ENCODE data around the gene MAP1A. TPM values are rescaled to one million over a fixed set of nuclear protein-coding genes. Genes with fewer than 3 reads are reported as not detected.

The MAP1A gene
- total RNA-seq, 1 donor from 2014 or later: 15.0 TPM

Other genes with a start within 250 kb of the MAP1A start
- not detected in 2 replicates for gene TGM7, start 215.4 kb upstream of the MAP1A start, total RNA-seq
- 10.5 and 10.6 TPM in 2 replicates for gene LCMT2, start 187.0 kb upstream of the MAP1A start, total RNA-seq
- 32.6 and 34.6 TPM in 2 replicates for gene ZSCAN29, start 146.6 kb upstream of the MAP1A start, total RNA-seq
- gene TUBGCP4, start 146.5 kb upstream of the MAP1A start, total RNA-seq: 26.9 and 34.2 TPM in 2 replicates
- gene TP53BP1, start 24.5 kb upstream of the MAP1A start, total RNA-seq: 32.0 and 35.5 TPM in 2 replicates
- 45.8 and 50.2 TPM in 2 replicates for gene PPIP5K1, start 72.6 kb downstream of the MAP1A start, total RNA-seq
- gene CKMT1B, start 76.4 kb downstream of the MAP1A start, total RNA-seq: 0.20 and 0.32 TPM in 2 replicates
- gene STRC, start 101.2 kb downstream of the MAP1A start, total RNA-seq: 0.44 and 0.46 TPM in 2 replicates
- gene CATSPER2, start 131.2 kb downstream of the MAP1A start, total RNA-seq: 7.6 and 9.8 TPM in 2 replicates
- gene CKMT1A, start 176.3 kb downstream of the MAP1A start, total RNA-seq: not detected in 2 replicates
- gene PDIA3, start 228.8 kb downstream of the MAP1A start, total RNA-seq: 386 and 411 TPM in 2 replicates

All from T-helper 1 cell treated with Interleukin-12 subunit alpha and Interleukin-12 subunit beta and Interleukin-4 antibody, amounts not matched to agents 30 ng/mL and 1 ng/mL, for 36 hours (primary cell).